Activated naive CD4-positive, alpha-beta T cell treated with anti-CD3 and anti-CD28 coated beads, Interleukin-2, amount 10 ng/mL, durations not matched to agents 7 days and 5 days (primary cell): ENCODE data around the gene GPR180.

Source experiments
- CTCF ChIA-PET: fragments of 350-600 bp; sonication (Branson Sonifier 250); formaldehyde crosslinking; loops from one replicate; lab custom pipeline; 2021; ENCODE audit warnings: antibody characterized with exemption; lab: Charles Lee
- DNase-seq: peaks from one replicate; pipeline ENCODE4 v3.0.0-alpha.2; 2020
- H3K27ac Mint-ChIP-seq: one replicate; pipeline ENCODE4 v1.8.0; 2021; ENCODE audit warnings: mild to moderate bottlenecking, moderate library complexity, mixed read lengths
- H3K27me3 Mint-ChIP-seq: one replicate; pipeline ENCODE4 v1.8.0; 2021; ENCODE audit warnings: mild to moderate bottlenecking, mixed read lengths
- H3K36me3 Mint-ChIP-seq: one replicate; pipeline ENCODE4 v1.8.0; 2021; ENCODE audit warnings: mixed read lengths
- H3K4me1 Mint-ChIP-seq: one replicate; pipeline ENCODE4 v1.8.0; 2021; ENCODE audit warnings: mixed read lengths
- H3K4me3 Mint-ChIP-seq: one replicate; pipeline ENCODE4 v1.8.0; 2021; ENCODE audit warnings: mild to moderate bottlenecking, moderate library complexity, mixed read lengths
- H3K9me3 Mint-ChIP-seq: one replicate; pipeline ENCODE4 v1.8.0; 2021; ENCODE audit warnings: mixed read lengths

Gene GPR180

GRCh38 chr13:94583926-94584325 is 17.7 kb upstream of the GPR180 start:
- no peak overlapping the region for H3K27ac Mint-ChIP-seq
- peaks cover 7% of the 10 kb centered on the region for H3K4me1 Mint-ChIP-seq
- CTCF ChIA-PET = no interaction called here
- peaks cover 57% of the 10 kb centered on the region for H3K36me3 Mint-ChIP-seq
- no peak overlapping the region for H3K4me3 Mint-ChIP-seq
- H3K9me3 Mint-ChIP-seq = no peaks in the 10 kb centered on the region
- DNase-seq = no peak
- H3K27me3 Mint-ChIP-seq = no peaks in the 10 kb centered on the region

- CTCF ChIA-PET = interaction anchor here (0.6 to 0.9 kb wide), 2 partner anchors 10 to 376 kb away, joined by 3 to 5 read pairs; no protein-coding TSS in a partner anchor
These were observed 16.0 kb upstream of the GPR180 start for GRCh38 chr13:94585543-94586101.

GRCh38 chr13:94586371-94586770 is 15.3 kb upstream of the GPR180 start:
- H3K4me3 Mint-ChIP-seq = no peak overlapping the region
- H3K36me3 Mint-ChIP-seq = peaks cover 56% of the 10 kb centered on the region
- DNase-seq = no peak
- H3K27ac Mint-ChIP-seq = no peak overlapping the region
- peaks cover 16% of the 10 kb centered on the region for H3K4me1 Mint-ChIP-seq
- no peaks in the 10 kb centered on the region for H3K27me3 Mint-ChIP-seq
- CTCF ChIA-PET = interaction anchor here (0.9 kb wide), 1 partner anchor 11 kb away, joined by 5 read pairs; no protein-coding TSS in a partner anchor
- no peaks in the 10 kb centered on the region for H3K9me3 Mint-ChIP-seq

More at GRCh38 chr13:94585543-94586101, 16.0 kb upstream of the GPR180 start:
- Mint-ChIP-seq H3K4me1 (peaks cover 14% of the 10 kb centered on the region), H3K9me3 (no peaks in the 10 kb centered on the region), H3K27ac (no peak overlapping the region), H3K27me3 (no peaks in the 10 kb centered on the region), H3K36me3 (peaks cover 58% of the 10 kb centered on the region), H3K4me3 (no peak overlapping the region)
- no peak for DNase-seq

GRCh38 chr13:94588541-94588940 is 13.1 kb upstream of the GPR180 start:
- Mint-ChIP-seq H3K36me3 (peaks cover 50% of the 10 kb centered on the region), H3K4me1 (peaks cover 25% of the 10 kb centered on the region), H3K4me3 (no peak overlapping the region), H3K27ac (no peak overlapping the region), H3K27me3 (no peaks in the 10 kb centered on the region), H3K9me3 (no peaks in the 10 kb centered on the region)
- DNase-seq = no peak
- CTCF ChIA-PET = no interaction called here

- Mint-ChIP-seq H3K4me3 (no peak overlapping the region), H3K36me3 (peaks cover 47% of the 10 kb centered on the region), H3K4me1 (peaks cover 42% of the 10 kb centered on the region), H3K27ac (no peak overlapping the region), H3K27me3 (no peaks in the 10 kb centered on the region), H3K9me3 (no peaks in the 10 kb centered on the region)
- CTCF ChIA-PET = interaction anchor here (1.1 to 2.0 kb wide), 2 partner anchors 30 to 155 kb away, joined by 3 to 6 read pairs; no protein-coding TSS in a partner anchor
- DNase-seq = no peak
These were observed 10.9 kb upstream of the GPR180 start for GRCh38 chr13:94590744-94591143.

GRCh38 chr13:94595001-94595949 is 6.4 kb upstream of the GPR180 start:
- Mint-ChIP-seq H3K36me3 (peaks cover 23% of the 10 kb centered on the region), H3K4me1 (peaks cover 44% of the 10 kb centered on the region), H3K27me3 (no peaks in the 10 kb centered on the region), H3K27ac (peak overlapping the region; percentile 92), H3K4me3 (peak overlapping the region; percentile 95), H3K9me3 (no peaks in the 10 kb centered on the region)
- DNase-seq = peak; percentile 52
- CTCF ChIA-PET = interaction anchor here (0.8 to 2.1 kb wide), 6 partner anchors 10 to 160 kb away, joined by 3 to 12 read pairs (median 6); no protein-coding TSS in a partner anchor

- peak; percentile 93 for DNase-seq
- no peaks in the 10 kb centered on the region for H3K27me3 Mint-ChIP-seq
- peaks cover 45% of the 10 kb centered on the region for H3K4me1 Mint-ChIP-seq
- peak within 1 kb of the TSS; percentile 95 for H3K4me3 Mint-ChIP-seq
- H3K9me3 Mint-ChIP-seq = peaks cover 6% of the 10 kb centered on the region
- peak within 1 kb of the TSS; percentile 92 for H3K27ac Mint-ChIP-seq
- CTCF ChIA-PET = interaction anchor here (0.8 to 2.1 kb wide), 6 partner anchors 9 to 160 kb away, joined by 3 to 12 read pairs (median 6); no protein-coding TSS in a partner anchor
- H3K36me3 Mint-ChIP-seq = peaks cover 22% of the 10 kb centered on the region
These were observed 5.6 kb upstream of the GPR180 start, which contains the start of gene TGDS for GRCh38 chr13:94595950-94596574. Gene TGDS (minus strand): TSS chr13:94596152. CDS start chr13:94596136, 16 bp downstream.

- peak; percentile 23 for DNase-seq
- CTCF ChIA-PET = interaction anchor here (1.4 to 2.1 kb wide), 4 partner anchors 21 to 161 kb away, joined by 4 to 12 read pairs (median 8); no protein-coding TSS in a partner anchor
- Mint-ChIP-seq H3K9me3 (peaks cover 7% of the 10 kb centered on the region), H3K4me3 (peak overlapping the region; percentile 95), H3K27me3 (no peaks in the 10 kb centered on the region), H3K27ac (peak overlapping the region; percentile 92), H3K36me3 (peaks cover 22% of the 10 kb centered on the region), H3K4me1 (peaks cover 50% of the 10 kb centered on the region)
These were observed 5.1 kb upstream of the GPR180 start for GRCh38 chr13:94596575-94596971.

GRCh38 chr13:94598281-94598680 is 3.4 kb upstream of the GPR180 start:
- DNase-seq = no peak
- Mint-ChIP-seq H3K27me3 (no peaks in the 10 kb centered on the region), H3K9me3 (peaks cover 7% of the 10 kb centered on the region), H3K27ac (no peak overlapping the region), H3K36me3 (peaks cover 17% of the 10 kb centered on the region), H3K4me1 (peaks cover 54% of the 10 kb centered on the region), H3K4me3 (no peak overlapping the region)
- CTCF ChIA-PET = interaction anchor here (1.3 kb wide), 1 partner anchor 20 kb away, joined by 5 read pairs; no protein-coding TSS in a partner anchor

- H3K9me3 Mint-ChIP-seq = peaks cover 7% of the 10 kb centered on the region
- peaks cover 42% of the 10 kb centered on the region for H3K4me1 Mint-ChIP-seq
- no peaks in the 10 kb centered on the region for H3K27me3 Mint-ChIP-seq
- no peak overlapping the region for H3K27ac Mint-ChIP-seq
- H3K4me3 Mint-ChIP-seq = no peak overlapping the region
- peaks cover 9% of the 10 kb centered on the region for H3K36me3 Mint-ChIP-seq
- CTCF ChIA-PET = interaction anchor here (1.3 kb wide), 1 partner anchor 18 kb away, joined by 5 read pairs; no protein-coding TSS in a partner anchor
- DNase-seq = no peak
These were observed 1.8 kb upstream of the GPR180 start for GRCh38 chr13:94599877-94600276.

- Mint-ChIP-seq H3K9me3 (peaks cover 7% of the 10 kb centered on the region), H3K27me3 (no peaks in the 10 kb centered on the region), H3K4me3 (peak overlapping the region; percentile 87), H3K4me1 (peaks cover 34% of the 10 kb centered on the region), H3K27ac (peak overlapping the region; percentile 81), H3K36me3 (peaks cover 25% of the 10 kb centered on the region)
- DNase-seq = no peak
- CTCF ChIA-PET = interaction anchor here (0.9 to 1.6 kb wide), 2 partner anchors 15 to 167 kb away, joined by 3 to 8 read pairs; no protein-coding TSS in a partner anchor
These were observed 810 bp downstream of the GPR180 start for GRCh38 chr13:94602467-94602866.

- DNase-seq = no peak
- H3K9me3 Mint-ChIP-seq = no peaks in the 10 kb centered on the region
- no peaks in the 10 kb centered on the region for H3K27me3 Mint-ChIP-seq
- H3K36me3 Mint-ChIP-seq = peaks cover 41% of the 10 kb centered on the region
- peaks cover 21% of the 10 kb centered on the region for H3K4me1 Mint-ChIP-seq
- H3K4me3 Mint-ChIP-seq = no peak overlapping the region
- no peak overlapping the region for H3K27ac Mint-ChIP-seq
- CTCF ChIA-PET = no interaction called here
These were observed 5.4 kb downstream of the GPR180 start for GRCh38 chr13:94607056-94607455.

GRCh38 chr13:94607939-94608338 is 6.3 kb downstream of the GPR180 start:
- Mint-ChIP-seq H3K36me3 (peaks cover 43% of the 10 kb centered on the region), H3K9me3 (no peaks in the 10 kb centered on the region), H3K4me1 (peaks cover 13% of the 10 kb centered on the region), H3K4me3 (no peak overlapping the region), H3K27me3 (no peaks in the 10 kb centered on the region), H3K27ac (no peak overlapping the region)
- CTCF ChIA-PET = interaction anchor here (1.3 kb wide), 1 partner anchor 12 kb away, joined by 3 read pairs; no protein-coding TSS in a partner anchor
- DNase-seq = no peak
